Osteoblast (primary cell): ENCODE measurements around the gene CEP170B. TPM values are rescaled to one million over a fixed set of nuclear protein-coding genes. Genes with fewer than 3 reads are reported as not detected.
A peak's percentile ranks its signal among the peaks of the same experiment; 100 is the strongest.

Source experiments
- DNase-seq: peaks from one replicate; pipeline ENCODE4 v3.0.0; 2011; ENCODE audit warnings: low spot score, mixed read lengths; ENCODE audit not compliant: insufficient read length; ENCODE audit errors: missing footprints
- H2AFZ ChIP-seq: 2 replicates; pipeline ENCODE4 v1.6.0; 2011; ENCODE audit warnings: mild to moderate bottlenecking, low read length
- H3K27ac ChIP-seq: 2 replicates; pipeline ENCODE4 v1.5.1; 2011; ENCODE audit warnings: mild to moderate bottlenecking, low read depth, low read length, moderate library complexity
- H3K27me3 ChIP-seq: 2 replicates; pipeline ENCODE4 v1.6.0; 2012; ENCODE audit warnings: mild to moderate bottlenecking, control low read depth, inconsistent platforms, low read length, moderate library complexity; ENCODE audit not compliant: insufficient read depth
- H3K36me3 ChIP-seq: 2 replicates; pipeline ENCODE4 v1.5.1; 2011; ENCODE audit warnings: mild to moderate bottlenecking, low read length, control low read depth, moderate library complexity; ENCODE audit not compliant: insufficient read depth
- H3K4me1 ChIP-seq: 2 replicates; pipeline ENCODE4 v1.5.1; 2011; ENCODE audit warnings: mild to moderate bottlenecking, low read length, control low read depth, moderate library complexity; ENCODE audit not compliant: insufficient read depth
- H3K4me2 ChIP-seq: 2 replicates; pipeline ENCODE4 v1.6.0; 2011; ENCODE audit warnings: mild to moderate bottlenecking, low read length; ENCODE audit not compliant: insufficient read depth
- H3K4me3 ChIP-seq: fragments of 200-600 bp; sonication (generic); 3 replicates; pipeline ENCODE4 v1.5.1; 2012; ENCODE audit warnings: mild to moderate bottlenecking, low read length, inconsistent platforms; ENCODE audit not compliant: insufficient read depth
- H3K79me2 ChIP-seq: 2 replicates; pipeline ENCODE4 v1.6.0; 2012; ENCODE audit warnings: mild to moderate bottlenecking, low read length, control low read depth, inconsistent platforms; ENCODE audit not compliant: insufficient read depth
- H3K9me3 ChIP-seq: 2 replicates; pipeline ENCODE4 v1.5.1; 2011; ENCODE audit warnings: low read depth, low read length, control low read depth
- H4K20me1 ChIP-seq: 2 replicates; pipeline ENCODE4 v1.6.0; 2012; ENCODE audit warnings: mild to moderate bottlenecking, low read length, control low read depth; ENCODE audit not compliant: insufficient read depth
- total RNA-seq: library from RNA; depleted of rRNA; stranded (reverse); fragments of >200 nt; gene quantifications from 2 replicates; pipeline ENCODE4 v1.2.3, GENCODE V29; 2012
- TF ChIP-seq, protein P1 (sequence below): IDR thresholded peaks from 2 replicates; pipeline ENCODE4 v1.5.1; 2011; ENCODE audit warnings: mild to moderate bottlenecking, low read depth, low read length, moderate library complexity; ENCODE audit errors: extremely low read depth

Gene CEP170B
- total RNA-seq, 1 donor, result 21.0 TPM

GRCh38 chr14:104845033-104845666, 19.9 kb upstream of the CEP170B start:
- Histone ChIP-seq H3K4me1 (no peaks in the 10 kb centered on the region), H2AFZ (no peak overlapping the region), H3K79me2 (no peaks in the 10 kb centered on the region), H4K20me1 (no peaks in the 10 kb centered on the region), H3K27me3 (peaks cover 55% of the 10 kb centered on the region), H3K36me3 (no peaks in the 10 kb centered on the region), H3K27ac (no peak overlapping the region), H3K4me3 (no peak overlapping the region), H3K9me3 (no peaks in the 10 kb centered on the region), H3K4me2 (no peak overlapping the region)
- no peak for DNase-seq
- TF ChIP-seq, protein P1, sequence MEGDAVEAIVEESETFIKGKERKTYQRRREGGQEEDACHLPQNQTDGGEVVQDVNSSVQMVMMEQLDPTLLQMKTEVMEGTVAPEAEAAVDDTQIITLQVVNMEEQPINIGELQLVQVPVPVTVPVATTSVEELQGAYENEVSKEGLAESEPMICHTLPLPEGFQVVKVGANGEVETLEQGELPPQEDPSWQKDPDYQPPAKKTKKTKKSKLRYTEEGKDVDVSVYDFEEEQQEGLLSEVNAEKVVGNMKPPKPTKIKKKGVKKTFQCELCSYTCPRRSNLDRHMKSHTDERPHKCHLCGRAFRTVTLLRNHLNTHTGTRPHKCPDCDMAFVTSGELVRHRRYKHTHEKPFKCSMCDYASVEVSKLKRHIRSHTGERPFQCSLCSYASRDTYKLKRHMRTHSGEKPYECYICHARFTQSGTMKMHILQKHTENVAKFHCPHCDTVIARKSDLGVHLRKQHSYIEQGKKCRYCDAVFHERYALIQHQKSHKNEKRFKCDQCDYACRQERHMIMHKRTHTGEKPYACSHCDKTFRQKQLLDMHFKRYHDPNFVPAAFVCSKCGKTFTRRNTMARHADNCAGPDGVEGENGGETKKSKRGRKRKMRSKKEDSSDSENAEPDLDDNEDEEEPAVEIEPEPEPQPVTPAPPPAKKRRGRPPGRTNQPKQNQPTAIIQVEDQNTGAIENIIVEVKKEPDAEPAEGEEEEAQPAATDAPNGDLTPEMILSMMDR, result no peak

GRCh38 chr14:104845834-104846441, 19.1 kb upstream of the CEP170B start:
- no peaks in the 10 kb centered on the region for H3K4me1 ChIP-seq
- no peak overlapping the region for H2AFZ ChIP-seq
- peak; percentile 73 for DNase-seq
- H3K4me3 ChIP-seq, result no peak overlapping the region
- H3K36me3 ChIP-seq, result no peaks in the 10 kb centered on the region
- no peak overlapping the region for H3K27ac ChIP-seq
- no peaks in the 10 kb centered on the region for H4K20me1 ChIP-seq
- TF ChIP-seq, protein P1, result no peak
- peaks cover 53% of the 10 kb centered on the region for H3K27me3 ChIP-seq
- H3K79me2 ChIP-seq, result no peaks in the 10 kb centered on the region
- H3K4me2 ChIP-seq, result no peak overlapping the region
- no peaks in the 10 kb centered on the region for H3K9me3 ChIP-seq

DNA sequence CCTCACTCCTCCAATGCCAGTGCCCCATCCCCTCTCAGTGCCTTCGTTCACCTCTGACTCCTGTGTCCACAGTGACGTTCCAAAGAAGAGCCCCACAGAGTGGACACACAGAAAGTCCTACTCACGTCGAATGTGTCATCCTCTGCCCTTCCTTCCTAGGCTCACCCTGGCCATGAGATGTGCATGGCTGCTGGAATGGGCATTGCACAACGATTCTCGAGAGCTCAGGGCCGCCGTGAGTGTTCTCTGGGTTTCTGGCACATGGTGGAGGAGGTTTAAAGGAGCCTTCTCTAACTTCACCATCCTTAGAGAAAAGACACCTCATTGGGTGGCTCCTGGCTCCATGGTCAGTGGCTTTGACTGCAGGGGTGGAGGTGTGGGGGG, 12.8 kb upstream of the CEP170B start:
- H4K20me1 ChIP-seq, result no peaks in the 10 kb centered on the region
- H2AFZ ChIP-seq, result no peak overlapping the region
- no peaks in the 10 kb centered on the region for H3K79me2 ChIP-seq
- no peak overlapping the region for H3K4me2 ChIP-seq
- no peak overlapping the region for H3K27ac ChIP-seq
- TF ChIP-seq, protein P1, result no peak
- H3K4me1 ChIP-seq, result no peaks in the 10 kb centered on the region
- no peak overlapping the region for H3K4me3 ChIP-seq
- no peaks in the 10 kb centered on the region for H3K36me3 ChIP-seq
- no peak for DNase-seq
- no peaks in the 10 kb centered on the region for H3K9me3 ChIP-seq
- peaks cover 14% of the 10 kb centered on the region for H3K27me3 ChIP-seq

- no peaks in the 10 kb centered on the region for H4K20me1 ChIP-seq
- H3K9me3 ChIP-seq, result no peaks in the 10 kb centered on the region
- H3K4me3 ChIP-seq, result no peak overlapping the region
- no peaks in the 10 kb centered on the region for H3K4me1 ChIP-seq
- no peaks in the 10 kb centered on the region for H3K79me2 ChIP-seq
- H3K27me3 ChIP-seq, result peaks cover 14% of the 10 kb centered on the region
- TF ChIP-seq, protein P1, result no peak
- H3K27ac ChIP-seq, result no peak overlapping the region
- no peak overlapping the region for H3K4me2 ChIP-seq
- H2AFZ ChIP-seq, result no peak overlapping the region
- no peak for DNase-seq
- no peaks in the 10 kb centered on the region for H3K36me3 ChIP-seq
These were observed 9.5 kb upstream of the CEP170B start for GRCh38 chr14:104855532-104856090.
